Suppressor macrophage treated with lipopolysaccharide for 4 hours (primary cell): Measurements from ENCODE around the gene NDE1.

Source experiments
- DNase-seq: peaks from one replicate; pipeline ENCODE4 v3.0.0-alpha.2; 2020

NDE1 gene

GRCh38 chr16:15772579-15773293 lies 122.7 kb downstream of the NDE1 start:
- no peak for DNase-seq

GRCh38 chr16:15773968-15774367 lies 123.9 kb downstream of the NDE1 start:
- DNase-seq: no peak

- DNase-seq: no peak
These were observed 125.2 kb downstream of the NDE1 start for GRCh38 chr16:15775209-15775608.

- no peak for DNase-seq
These were observed 125.7 kb downstream of the NDE1 start for GRCh38 chr16:15775663-15776304.
